Neural cell (in vitro differentiated cells): ENCODE data around the gene GGT1. TPM values are rescaled to one million over a fixed set of nuclear protein-coding genes. Genes with fewer than 3 reads are reported as not detected.

Experiments
- H2AFZ ChIP-seq: fragments of 200-600, 300-800 bp; sonication (generic), shearing (Covaris generic); 2 replicates; pipeline ENCODE4 v1.6.0; 2014; ENCODE audit warnings: low read depth, mild to moderate bottlenecking, antibody characterized with exemption, low read length, moderate library complexity
- H3F3A ChIP-seq: fragments of 200-600 bp; shearing (Covaris generic); 2 replicates; pipeline ENCODE4 v1.6.1; 2016; ENCODE audit warnings: mild to moderate bottlenecking, moderate library complexity, mixed read lengths, antibody characterized with exemption, low read length; ENCODE audit not compliant: insufficient read depth, poor library complexity, severe bottlenecking
- H3K27ac ChIP-seq: fragments of 200-600, 300-800 bp; sonication (generic), shearing (Covaris generic); 2 replicates; pipeline ENCODE4 v1.5.1; 2014; ENCODE audit warnings: mild to moderate bottlenecking, low read length, moderate library complexity
- H3K27me3 ChIP-seq: fragments of 300-800, 200-600 bp; sonication (generic), shearing (Covaris generic); 2 replicates; pipeline ENCODE4 v1.6.0; 2014; ENCODE audit warnings: mild to moderate bottlenecking, low read depth, low read length, moderate library complexity; ENCODE audit not compliant: insufficient read depth
- H3K36me3 ChIP-seq: fragments of 300-800, 200-600 bp; sonication (generic), shearing (Covaris generic); 2 replicates; pipeline ENCODE4 v1.5.1; 2014; ENCODE audit warnings: mild to moderate bottlenecking, antibody characterized with exemption, low read length, moderate library complexity; ENCODE audit not compliant: insufficient read depth
- H3K4me2 ChIP-seq: fragments of 300-800, 200-600 bp; sonication (generic), shearing (Covaris generic); 2 replicates; pipeline ENCODE4 v1.6.0; 2014; ENCODE audit warnings: mild to moderate bottlenecking, low read length
- H3K4me3 ChIP-seq: fragments of 300-800, 200-600 bp; sonication (generic), shearing (Covaris generic); 2 replicates; pipeline ENCODE4 v1.5.1; 2014; ENCODE audit warnings: mild to moderate bottlenecking, low read length, moderate library complexity
- H3K79me2 ChIP-seq: fragments of 200-600 bp; shearing (Covaris generic); replicated peaks from 2 replicates; pipeline ENCODE4 v1.6.0; 2014; ENCODE audit warnings: mild to moderate bottlenecking, low read length, moderate library complexity; ENCODE audit not compliant: insufficient read depth
- H3K9ac ChIP-seq: fragments of 300-800, 200-600 bp; sonication (generic), shearing (Covaris generic); 2 replicates; pipeline ENCODE4 v1.6.1; 2016; ENCODE audit warnings: mild to moderate bottlenecking, low read length, mixed read lengths
- H3K9me2 ChIP-seq: fragments of 200-600 bp; shearing (Covaris generic); 2 replicates; pipeline ENCODE4 v1.6.1; 2016; ENCODE audit warnings: mild to moderate bottlenecking, low read length, mixed read lengths; ENCODE audit not compliant: insufficient read depth
- H3K9me3 ChIP-seq: fragments of 200-600, 300-800 bp; sonication (generic), shearing (Covaris generic); 2 replicates; pipeline ENCODE4 v1.6.1; 2016; ENCODE audit warnings: mild to moderate bottlenecking, mixed run types, low read length, moderate library complexity, mixed read lengths
- H4K20me1 ChIP-seq: fragments of 200-600 bp; shearing (Covaris generic); 2 replicates; pipeline ENCODE4 v1.6.1; 2016; ENCODE audit warnings: mild to moderate bottlenecking, mixed run types; ENCODE audit not compliant: insufficient read depth
- EP300 ChIP-seq: fragments of 450-650 bp; conservative IDR thresholded peaks from 2 replicates; pipeline ENCODE4 v1.6.1; 2014; ENCODE audit warnings: antibody characterized with exemption, mild to moderate bottlenecking, moderate library complexity; ENCODE audit not compliant: poor library complexity, severe bottlenecking
- EZH2 ChIP-seq: fragments of 200-600, 300-800 bp; shearing (Covaris generic), sonication (generic); IDR thresholded peaks from 2 replicates; pipeline ENCODE4 v1.6.1; 2014; ENCODE audit warnings: antibody characterized with exemption, low read length, borderline replicate concordance, mild to moderate bottlenecking; ENCODE audit not compliant: insufficient read depth, poor library complexity, severe bottlenecking
- MXI1 ChIP-seq: fragments of 450-650 bp; conservative IDR thresholded peaks from 2 replicates; pipeline ENCODE4 v1.6.1; 2014; ENCODE audit warnings: antibody characterized with exemption, mild to moderate bottlenecking; ENCODE audit not compliant: poor library complexity, severe bottlenecking
- POLR2AphosphoS5 ChIP-seq: IDR thresholded peaks from 2 replicates; pipeline ENCODE4 v1.6.1; 2012
- RAD21 ChIP-seq: fragments of 450-650 bp; conservative IDR thresholded peaks from 2 replicates; pipeline ENCODE4 v1.6.1; 2014; ENCODE audit warnings: antibody characterized with exemption, mild to moderate bottlenecking, moderate library complexity
- REST ChIP-seq: IDR thresholded peaks from 2 replicates; pipeline ENCODE4 v1.6.1; 2012; ENCODE audit warnings: borderline replicate concordance
- SMC3 ChIP-seq: fragments of 450-650 bp; conservative IDR thresholded peaks from 2 replicates; pipeline ENCODE4 v1.6.1; 2014; ENCODE audit warnings: antibody characterized with exemption, mild to moderate bottlenecking, moderate library complexity; ENCODE audit not compliant: poor library complexity
- TAF1 ChIP-seq: IDR thresholded peaks from 2 replicates; pipeline ENCODE4 v1.6.1; 2012; ENCODE audit warnings: low read depth
- polyA plus RNA-seq: library from polyadenylated mRNA; depleted of rRNA; stranded (reverse); fragments of >200 nt; gene quantifications from 2 replicates; pipeline ENCODE4 v1.2.3, GENCODE V29; 2014
- TF ChIP-seq, protein P1 (sequence below): fragments of 450-650 bp; IDR thresholded peaks from 2 replicates; pipeline ENCODE4 v1.5.1; 2014; ENCODE audit warnings: antibody characterized with exemption, mild to moderate bottlenecking, moderate library complexity; ENCODE audit not compliant: poor library complexity, severe bottlenecking

GGT1 gene
- polyA plus RNA-seq, 1 donor from 2014 or later = 6.4 TPM

DNA sequence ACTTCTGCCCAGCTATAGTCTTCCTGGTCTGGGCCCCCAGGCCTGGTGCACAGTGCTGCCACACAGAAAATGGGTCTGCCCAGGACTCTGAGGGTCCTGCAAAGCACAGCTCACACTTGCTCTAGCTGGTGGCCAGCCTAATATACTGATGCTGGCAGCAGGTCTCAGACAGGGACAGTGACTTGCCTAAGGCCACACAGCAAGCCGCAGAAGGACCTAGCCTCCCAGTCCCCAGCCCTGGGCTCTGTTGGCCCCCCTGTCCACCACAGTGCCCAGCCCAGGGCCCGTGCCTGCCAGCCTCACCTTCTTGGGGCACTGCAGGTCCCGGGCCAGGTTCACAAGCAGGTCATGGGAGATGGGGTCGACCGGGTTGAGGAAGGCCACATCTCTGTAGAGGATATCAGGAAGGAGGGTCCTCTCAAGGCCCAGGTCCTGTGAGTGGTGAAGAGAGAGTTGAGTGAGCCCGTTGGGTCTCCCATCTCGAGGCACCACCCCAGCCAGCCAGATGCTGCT, 13.4 kb upstream of the GGT1 start:
- H3K27ac ChIP-seq = no peak overlapping the region
- H4K20me1 ChIP-seq = no peaks in the 10 kb centered on the region
- H3K9ac ChIP-seq = no peak overlapping the region

DNA sequence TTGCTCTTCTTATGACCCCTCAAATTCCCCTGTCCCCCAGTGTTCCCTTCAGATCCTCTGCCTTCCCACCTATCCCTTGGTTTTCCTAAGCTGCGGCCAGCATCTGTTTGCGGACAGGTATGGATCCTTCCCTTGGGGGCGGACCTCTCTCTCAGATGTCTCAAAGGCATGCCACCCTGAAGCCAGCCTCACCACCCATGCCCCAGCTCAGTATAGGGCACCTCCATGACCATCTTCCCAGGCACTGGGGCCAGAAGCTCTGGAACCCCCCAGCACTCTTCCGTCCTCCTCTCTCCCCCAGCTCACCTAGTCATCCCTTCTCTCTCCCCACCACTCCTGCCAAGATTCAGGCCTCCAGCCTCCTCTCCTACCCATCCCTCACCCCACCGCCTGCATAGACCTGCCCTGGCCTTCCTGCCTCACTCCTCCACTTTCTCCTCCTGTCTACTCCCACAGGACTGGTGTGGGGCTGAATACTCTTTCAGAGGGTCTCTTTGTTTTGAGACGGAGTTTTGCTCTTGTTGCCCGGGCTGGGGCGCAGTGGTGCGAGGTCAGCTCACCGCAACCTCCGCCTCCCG, 12.3 kb upstream of the GGT1 start:
- H3K27ac ChIP-seq = no peak overlapping the region
- TF ChIP-seq TAF1 (no peak), SMC3 (no peak), MXI1 (no peak), EP300 (no peak), POLR2AphosphoS5 (no peak), RAD21 (no peak), REST (no peak)
- TF ChIP-seq, protein P1, sequence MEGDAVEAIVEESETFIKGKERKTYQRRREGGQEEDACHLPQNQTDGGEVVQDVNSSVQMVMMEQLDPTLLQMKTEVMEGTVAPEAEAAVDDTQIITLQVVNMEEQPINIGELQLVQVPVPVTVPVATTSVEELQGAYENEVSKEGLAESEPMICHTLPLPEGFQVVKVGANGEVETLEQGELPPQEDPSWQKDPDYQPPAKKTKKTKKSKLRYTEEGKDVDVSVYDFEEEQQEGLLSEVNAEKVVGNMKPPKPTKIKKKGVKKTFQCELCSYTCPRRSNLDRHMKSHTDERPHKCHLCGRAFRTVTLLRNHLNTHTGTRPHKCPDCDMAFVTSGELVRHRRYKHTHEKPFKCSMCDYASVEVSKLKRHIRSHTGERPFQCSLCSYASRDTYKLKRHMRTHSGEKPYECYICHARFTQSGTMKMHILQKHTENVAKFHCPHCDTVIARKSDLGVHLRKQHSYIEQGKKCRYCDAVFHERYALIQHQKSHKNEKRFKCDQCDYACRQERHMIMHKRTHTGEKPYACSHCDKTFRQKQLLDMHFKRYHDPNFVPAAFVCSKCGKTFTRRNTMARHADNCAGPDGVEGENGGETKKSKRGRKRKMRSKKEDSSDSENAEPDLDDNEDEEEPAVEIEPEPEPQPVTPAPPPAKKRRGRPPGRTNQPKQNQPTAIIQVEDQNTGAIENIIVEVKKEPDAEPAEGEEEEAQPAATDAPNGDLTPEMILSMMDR = no peak

More for the DNA sequence above, 13.4 kb upstream of the GGT1 start:
- H3K4me3 ChIP-seq = no peak overlapping the region
- H3K79me2 ChIP-seq = no peaks in the 10 kb centered on the region
- H2AFZ ChIP-seq = no peak overlapping the region
- no peaks in the 10 kb centered on the region for H3K9me3 ChIP-seq
- no peaks in the 10 kb centered on the region for H3K9me2 ChIP-seq
- H3F3A ChIP-seq = no peaks in the 10 kb centered on the region
- H3K27me3 ChIP-seq = no peaks in the 10 kb centered on the region
- TF ChIP-seq POLR2AphosphoS5 = no peak
- no peak for TF ChIP-seq SMC3
- no peak for TF ChIP-seq EZH2
- TF ChIP-seq REST = no peak
- no peak for TF ChIP-seq EP300
- TF ChIP-seq, protein P1 = no peak
- TF ChIP-seq TAF1 = no peak
- no peak for TF ChIP-seq RAD21
- no peak for TF ChIP-seq MXI1
- no peaks in the 10 kb centered on the region for H3K36me3 ChIP-seq
- no peak overlapping the region for H3K4me2 ChIP-seq

More for the DNA sequence above, 12.3 kb upstream of the GGT1 start:
- H3K27me3 ChIP-seq = no peaks in the 10 kb centered on the region
- no peak overlapping the region for H3K4me2 ChIP-seq
- no peak overlapping the region for H3K9ac ChIP-seq
- H3F3A ChIP-seq = no peaks in the 10 kb centered on the region
- H3K36me3 ChIP-seq = no peaks in the 10 kb centered on the region
- H3K9me3 ChIP-seq = no peaks in the 10 kb centered on the region
- no peaks in the 10 kb centered on the region for H3K9me2 ChIP-seq
- no peak overlapping the region for H3K4me3 ChIP-seq
- H3K79me2 ChIP-seq = no peaks in the 10 kb centered on the region
- H2AFZ ChIP-seq = no peak overlapping the region
- H4K20me1 ChIP-seq = no peaks in the 10 kb centered on the region
